SU-DHL-6 (cell line): ENCODE data around the gene YARS1.

Experiments
- H2AFZ ChIP-seq: fragments of 200-600 bp; sonication (generic); 2 replicates; pipeline ENCODE4 v1.6.1; 2014; ENCODE audit warnings: low read depth, mild to moderate bottlenecking, moderate library complexity, mixed read lengths, antibody characterized with exemption, low read length; ENCODE audit not compliant: severe bottlenecking
- H3F3A ChIP-seq: fragments of 200-600 bp; shearing (Covaris generic); 2 replicates; pipeline ENCODE4 v1.6.0; 2016; ENCODE audit warnings: antibody characterized with exemption, mild to moderate bottlenecking; ENCODE audit not compliant: insufficient read depth
- H3K27ac ChIP-seq: fragments of 200-600 bp; sonication (generic); 2 replicates; pipeline ENCODE4 v1.5.1; 2016; ENCODE audit warnings: low read depth, mild to moderate bottlenecking, low read length, moderate library complexity, mixed read lengths
- H3K27me3 ChIP-seq: fragments of 200-600 bp; sonication (generic), shearing (Covaris generic); 2 replicates; pipeline ENCODE4 v1.6.0; 2014; ENCODE audit warnings: mild to moderate bottlenecking, low read length
- H3K36me3 ChIP-seq: fragments of 200-600 bp; sonication (generic); 2 replicates; pipeline ENCODE4 v1.6.1; 2014; ENCODE audit warnings: mild to moderate bottlenecking, low read length, mixed read lengths
- H3K4me2 ChIP-seq: fragments of 300-600, 200-600 bp; shearing (Covaris generic), sonication (generic); 2 replicates; pipeline ENCODE4 v1.6.0; 2014; ENCODE audit warnings: low read length, low read depth, mild to moderate bottlenecking; ENCODE audit not compliant: poor library complexity, severe bottlenecking
- H3K4me3 ChIP-seq: fragments of 200-600 bp; sonication (generic); 2 replicates; pipeline ENCODE4 v1.5.1; 2014; ENCODE audit warnings: antibody characterized with exemption, low read length, mild to moderate bottlenecking, mixed read lengths; ENCODE audit not compliant: insufficient read depth, poor library complexity, severe bottlenecking
- H3K79me2 ChIP-seq: fragments of 200-600 bp; sonication (generic); 2 replicates; pipeline ENCODE4 v1.6.1; 2014; ENCODE audit warnings: mild to moderate bottlenecking, low read length, moderate library complexity; ENCODE audit not compliant: insufficient read depth
- H3K9ac ChIP-seq: fragments of 200-600 bp; sonication (generic); 2 replicates; pipeline ENCODE4 v1.7.0; 2014; ENCODE audit warnings: mild to moderate bottlenecking, low read length
- H3K9me2 ChIP-seq: fragments of 200-600 bp; sonication (generic); replicated peaks from 2 replicates; pipeline ENCODE4 v1.6.1; 2014; ENCODE audit warnings: low read length; ENCODE audit not compliant: insufficient read depth
- H3K9me3 ChIP-seq: fragments of 200-600 bp; sonication (generic); 2 replicates; pipeline ENCODE4 v1.6.1; 2014; ENCODE audit warnings: low read length, mixed read lengths; ENCODE audit not compliant: insufficient read depth
- H4K20me1 ChIP-seq: fragments of 200-600 bp; sonication (generic); 2 replicates; pipeline ENCODE4 v1.6.1; 2014; ENCODE audit warnings: low read depth, mild to moderate bottlenecking, antibody characterized with exemption, low read length, moderate library complexity, mixed read lengths
- EZH2phosphoT487 ChIP-seq: fragments of 200-600 bp; sonication (generic), shearing (Covaris generic); conservative IDR thresholded peaks from 2 replicates; pipeline ENCODE4 v1.6.1; 2018; ENCODE audit warnings: mild to moderate bottlenecking, antibody characterized with exemption, low read length, moderate library complexity, mixed read lengths
- TF ChIP-seq, protein P1 (sequence below): fragments of 200-600 bp; sonication (generic); IDR thresholded peaks from one replicate; pipeline ENCODE4 v1.5.1; 2017; ENCODE audit warnings: antibody characterized with exemption, mild to moderate bottlenecking, low read length, moderate library complexity; ENCODE audit not compliant: insufficient read depth, poor library complexity, severe bottlenecking

YARS1 gene

DNA sequence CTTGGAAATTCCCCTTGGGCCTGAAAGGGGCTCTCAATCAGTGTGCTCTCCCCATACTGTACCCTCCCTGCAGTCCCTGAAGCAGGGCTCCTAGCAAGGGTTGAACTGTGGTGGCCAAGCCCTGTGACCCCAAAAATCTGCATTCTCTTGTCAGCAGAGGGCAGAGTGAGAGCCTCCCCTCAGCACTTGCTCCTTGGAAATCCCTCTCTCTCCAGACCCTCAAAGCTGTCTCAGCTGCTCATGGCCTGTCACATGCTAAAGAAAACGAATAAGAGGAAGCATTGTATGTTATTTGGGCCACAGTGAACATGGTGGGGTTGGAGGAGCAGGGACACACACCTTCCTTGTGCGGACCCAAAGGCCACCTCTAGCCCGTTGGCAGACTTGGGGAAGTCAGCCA lies 67.4 kb downstream of the YARS1 start:
- no peak overlapping the region for H2AFZ ChIP-seq
- TF ChIP-seq, protein P1, sequence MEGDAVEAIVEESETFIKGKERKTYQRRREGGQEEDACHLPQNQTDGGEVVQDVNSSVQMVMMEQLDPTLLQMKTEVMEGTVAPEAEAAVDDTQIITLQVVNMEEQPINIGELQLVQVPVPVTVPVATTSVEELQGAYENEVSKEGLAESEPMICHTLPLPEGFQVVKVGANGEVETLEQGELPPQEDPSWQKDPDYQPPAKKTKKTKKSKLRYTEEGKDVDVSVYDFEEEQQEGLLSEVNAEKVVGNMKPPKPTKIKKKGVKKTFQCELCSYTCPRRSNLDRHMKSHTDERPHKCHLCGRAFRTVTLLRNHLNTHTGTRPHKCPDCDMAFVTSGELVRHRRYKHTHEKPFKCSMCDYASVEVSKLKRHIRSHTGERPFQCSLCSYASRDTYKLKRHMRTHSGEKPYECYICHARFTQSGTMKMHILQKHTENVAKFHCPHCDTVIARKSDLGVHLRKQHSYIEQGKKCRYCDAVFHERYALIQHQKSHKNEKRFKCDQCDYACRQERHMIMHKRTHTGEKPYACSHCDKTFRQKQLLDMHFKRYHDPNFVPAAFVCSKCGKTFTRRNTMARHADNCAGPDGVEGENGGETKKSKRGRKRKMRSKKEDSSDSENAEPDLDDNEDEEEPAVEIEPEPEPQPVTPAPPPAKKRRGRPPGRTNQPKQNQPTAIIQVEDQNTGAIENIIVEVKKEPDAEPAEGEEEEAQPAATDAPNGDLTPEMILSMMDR: no peak
- TF ChIP-seq EZH2phosphoT487: no peak
- H3K79me2 ChIP-seq: no peaks in the 10 kb centered on the region
- no peak overlapping the region for H3K4me2 ChIP-seq
- H3K27ac ChIP-seq: no peak overlapping the region
- no peaks in the 10 kb centered on the region for H3K9me3 ChIP-seq
- no peaks in the 10 kb centered on the region for H3K27me3 ChIP-seq
- H3F3A ChIP-seq: no peaks in the 10 kb centered on the region
- no peaks in the 10 kb centered on the region for H4K20me1 ChIP-seq
- no peak overlapping the region for H3K9ac ChIP-seq
- no peak overlapping the region for H3K4me3 ChIP-seq
- no peaks in the 10 kb centered on the region for H3K9me2 ChIP-seq
- no peaks in the 10 kb centered on the region for H3K36me3 ChIP-seq

DNA sequence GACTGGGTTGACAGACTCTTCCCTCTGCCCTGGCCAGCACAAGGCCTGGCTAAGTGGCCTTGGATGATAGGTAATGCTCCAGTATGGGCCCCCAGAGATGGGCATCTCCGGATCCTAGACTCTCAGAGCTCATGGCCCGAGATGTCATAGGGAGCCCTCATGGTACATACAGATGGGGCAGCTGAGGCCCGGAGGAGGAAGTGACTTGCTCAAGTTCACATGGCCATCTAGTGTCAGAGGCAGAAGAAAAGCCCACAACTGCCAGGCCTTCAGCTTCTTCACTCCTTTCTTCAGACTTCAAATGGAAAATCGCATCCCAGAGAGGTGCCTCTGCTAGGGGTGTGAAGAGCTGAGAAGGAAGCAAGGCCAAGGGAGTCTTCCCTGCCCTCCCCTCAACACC lies 67.8 kb downstream of the YARS1 start:
- H3K27ac ChIP-seq: no peak overlapping the region
- H3K9ac ChIP-seq: no peak overlapping the region
- no peak overlapping the region for H2AFZ ChIP-seq
- no peaks in the 10 kb centered on the region for H3K27me3 ChIP-seq
- no peaks in the 10 kb centered on the region for H3K9me2 ChIP-seq
- no peak overlapping the region for H3K4me3 ChIP-seq
- H3K9me3 ChIP-seq: no peaks in the 10 kb centered on the region
- H3K36me3 ChIP-seq: no peaks in the 10 kb centered on the region
- no peak for TF ChIP-seq EZH2phosphoT487
- TF ChIP-seq, protein P1: no peak
- H3K4me2 ChIP-seq: no peak overlapping the region
- H4K20me1 ChIP-seq: no peaks in the 10 kb centered on the region
- no peaks in the 10 kb centered on the region for H3K79me2 ChIP-seq
- H3F3A ChIP-seq: no peaks in the 10 kb centered on the region

DNA sequence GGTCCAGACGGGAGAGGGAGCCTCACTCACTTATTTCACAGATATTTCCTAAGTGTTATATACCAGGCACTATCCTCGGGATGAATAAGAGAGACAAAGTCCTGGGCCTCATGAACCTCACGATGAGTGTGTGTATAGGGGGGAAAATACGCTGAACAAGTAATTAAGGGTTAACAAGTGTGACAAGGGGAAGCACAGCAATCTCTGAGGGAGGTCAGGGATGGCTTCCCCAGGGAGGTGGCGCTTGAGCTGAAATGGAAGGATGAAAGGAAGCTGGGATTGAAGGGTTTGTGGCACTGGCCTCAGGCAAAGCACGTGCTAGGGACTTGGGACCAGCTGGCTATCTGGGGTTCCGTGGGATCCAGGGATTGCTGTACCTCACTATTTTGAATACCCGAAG lies 68.2 kb downstream of the YARS1 start:
- H3K4me2 ChIP-seq: no peak overlapping the region
- no peaks in the 10 kb centered on the region for H3K9me2 ChIP-seq
- no peaks in the 10 kb centered on the region for H4K20me1 ChIP-seq
- H3K27ac ChIP-seq: no peak overlapping the region
- no peaks in the 10 kb centered on the region for H3F3A ChIP-seq
- H2AFZ ChIP-seq: no peak overlapping the region
- H3K4me3 ChIP-seq: no peak overlapping the region
- no peaks in the 10 kb centered on the region for H3K36me3 ChIP-seq
- H3K27me3 ChIP-seq: no peaks in the 10 kb centered on the region
- H3K9me3 ChIP-seq: no peaks in the 10 kb centered on the region
- no peak overlapping the region for H3K9ac ChIP-seq
- TF ChIP-seq EZH2phosphoT487: no peak
- TF ChIP-seq, protein P1: no peak
- no peaks in the 10 kb centered on the region for H3K79me2 ChIP-seq

DNA sequence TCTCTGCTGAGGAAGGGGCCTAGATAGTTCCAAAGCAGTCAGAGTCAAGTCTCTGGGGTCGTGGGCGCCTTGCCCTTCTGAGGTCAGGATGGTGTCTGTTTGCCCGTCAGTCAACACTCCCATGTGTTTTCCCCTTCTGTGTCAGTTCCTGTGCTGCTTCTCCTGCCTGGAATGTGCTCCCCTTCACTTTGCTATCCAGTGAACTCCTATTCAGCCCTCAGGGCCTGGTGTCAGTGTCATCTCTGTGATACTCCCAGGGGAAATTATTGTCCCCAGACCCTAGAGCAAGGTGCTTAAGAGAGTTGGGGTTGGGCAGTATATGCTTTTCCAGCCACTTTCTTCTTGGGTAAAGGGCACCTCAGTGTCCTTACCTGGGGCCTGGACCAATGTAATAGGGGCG lies 68.8 kb downstream of the YARS1 start:
- Histone ChIP-seq H3K9me2 (no peaks in the 10 kb centered on the region), H3F3A (no peaks in the 10 kb centered on the region), H3K4me3 (no peak overlapping the region), H3K36me3 (no peaks in the 10 kb centered on the region), H3K79me2 (no peaks in the 10 kb centered on the region), H3K27ac (no peak overlapping the region), H4K20me1 (no peaks in the 10 kb centered on the region), H3K27me3 (no peaks in the 10 kb centered on the region), H3K9me3 (no peaks in the 10 kb centered on the region), H3K4me2 (no peak overlapping the region), H3K9ac (no peak overlapping the region), H2AFZ (no peak overlapping the region)
- TF ChIP-seq, protein P1: no peak
- TF ChIP-seq EZH2phosphoT487: no peak
